Measurements from ENCODE around the gene DOCK6.

- TF ChIP-seq CTCF (IDR thresholded peaks at IDR 0.05), result no peak
- no peak for TF ChIP-seq POLR2A (IDR thresholded peaks at IDR 0.05)
These were observed 1.3 kb downstream of the DOCK6 start for GRCh38 chr19:11260996-11261395.
